DOHH2 (cell line): ENCODE data around the gene WFS1.

Experiments
- H3F3A ChIP-seq: fragments of 200-600 bp; sonication (generic), shearing (Covaris generic); 2 replicates; pipeline ENCODE4 v1.6.0; 2016; ENCODE audit warnings: antibody characterized with exemption, mild to moderate bottlenecking; ENCODE audit not compliant: control insufficient read depth, insufficient read depth
- H3K27ac ChIP-seq: fragments of 200-600 bp; sonication (generic); 2 replicates; pipeline ENCODE4 v1.5.1; 2014; ENCODE audit warnings: low read depth, mild to moderate bottlenecking, low read length, moderate library complexity
- H3K27me3 ChIP-seq: fragments of 200-600 bp; sonication (generic); 2 replicates; pipeline ENCODE4 v1.6.1; 2014; ENCODE audit warnings: mild to moderate bottlenecking, low read length, mixed read lengths; ENCODE audit not compliant: control insufficient read depth
- H3K36me3 ChIP-seq: fragments of 200-600 bp; sonication (generic); 2 replicates; pipeline ENCODE4 v1.6.1; 2014; ENCODE audit warnings: mild to moderate bottlenecking, low read length, moderate library complexity, mixed read lengths; ENCODE audit not compliant: control insufficient read depth
- H3K4me1 ChIP-seq: fragments of 200-600 bp; sonication (generic); 2 replicates; pipeline ENCODE4 v1.6.1; 2014; ENCODE audit warnings: mild to moderate bottlenecking, low read length, mixed read lengths; ENCODE audit not compliant: control insufficient read depth
- H3K4me2 ChIP-seq: fragments of 200-600 bp; sonication (generic); 2 replicates; pipeline ENCODE4 v1.6.0; 2014; ENCODE audit warnings: mild to moderate bottlenecking, low read length, moderate library complexity
- H3K4me3 ChIP-seq: fragments of 200-600 bp; sonication (generic); 2 replicates; pipeline ENCODE4 v1.5.1; 2014; ENCODE audit warnings: mild to moderate bottlenecking, low read length, mixed read lengths
- H3K79me2 ChIP-seq: fragments of 200-600 bp; sonication (generic); 2 replicates; pipeline ENCODE4 v1.6.1; 2014; ENCODE audit warnings: mild to moderate bottlenecking, low read length, mixed read lengths; ENCODE audit not compliant: control insufficient read depth
- H3K9me2 ChIP-seq: fragments of 200-600 bp; sonication (generic); replicated peaks from 2 replicates; pipeline ENCODE4 v1.6.1; 2014; ENCODE audit warnings: mild to moderate bottlenecking, low read length, mixed read lengths; ENCODE audit not compliant: control insufficient read depth
- H3K9me3 ChIP-seq: fragments of 200-600 bp; sonication (generic); 2 replicates; pipeline ENCODE4 v1.6.1; 2014; ENCODE audit warnings: antibody characterized with exemption, low read length, mixed read lengths; ENCODE audit not compliant: control insufficient read depth, insufficient read depth
- H4K20me1 ChIP-seq: fragments of 200-600 bp; sonication (generic); 2 replicates; pipeline ENCODE4 v1.6.0; 2014; ENCODE audit warnings: low read depth, mild to moderate bottlenecking, antibody characterized with exemption, low read length, moderate library complexity; ENCODE audit not compliant: control insufficient read depth, insufficient read depth
- EZH2phosphoT487 ChIP-seq: fragments of 200-600 bp; sonication (generic); IDR thresholded peaks from 2 replicates; pipeline ENCODE4 v1.6.1; 2017; ENCODE audit warnings: borderline replicate concordance, mild to moderate bottlenecking, antibody characterized with exemption, low read length, moderate library complexity, mixed read lengths
- TF ChIP-seq, protein P1 (sequence below): fragments of 200-600 bp; sonication (generic); IDR thresholded peaks from one replicate; pipeline ENCODE4 v1.5.1; 2014; ENCODE audit warnings: antibody characterized with exemption, mild to moderate bottlenecking, low read depth, low read length; ENCODE audit not compliant: poor library complexity, severe bottlenecking

WFS1 gene

DNA sequence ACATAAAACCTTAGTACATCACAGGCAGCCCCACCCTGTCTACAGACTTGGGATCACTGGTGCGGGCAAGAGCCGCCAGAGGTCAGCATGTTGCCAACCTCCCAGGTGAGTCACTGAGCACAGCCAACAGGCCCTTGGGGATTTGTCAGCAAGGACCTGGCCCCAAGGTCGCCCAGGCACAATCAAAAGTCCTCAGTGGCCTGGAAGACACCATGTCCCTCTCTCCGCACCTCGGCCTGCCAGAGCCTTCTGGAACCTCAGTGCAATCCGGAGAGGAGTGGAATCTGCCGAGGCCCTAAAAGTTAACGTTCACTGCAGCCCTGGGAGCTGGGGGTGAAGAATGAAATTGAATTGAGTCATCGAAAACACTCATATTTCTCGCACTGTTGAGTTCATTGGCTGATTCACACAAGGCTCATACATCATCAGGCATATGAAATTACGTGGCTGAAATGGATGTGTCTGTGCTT is 74.3 kb downstream of the WFS1 start:
- no peaks in the 10 kb centered on the region for H4K20me1 ChIP-seq
- no peaks in the 10 kb centered on the region for H3K4me1 ChIP-seq
- no peaks in the 10 kb centered on the region for H3K79me2 ChIP-seq
- no peaks in the 10 kb centered on the region for H3K9me3 ChIP-seq
- H3K27me3 ChIP-seq, result no peaks in the 10 kb centered on the region
- no peaks in the 10 kb centered on the region for H3F3A ChIP-seq
- H3K4me3 ChIP-seq, result no peak overlapping the region
- no peak overlapping the region for H3K4me2 ChIP-seq
- no peaks in the 10 kb centered on the region for H3K9me2 ChIP-seq
- no peak overlapping the region for H3K27ac ChIP-seq
- no peaks in the 10 kb centered on the region for H3K36me3 ChIP-seq
- TF ChIP-seq, protein P1, sequence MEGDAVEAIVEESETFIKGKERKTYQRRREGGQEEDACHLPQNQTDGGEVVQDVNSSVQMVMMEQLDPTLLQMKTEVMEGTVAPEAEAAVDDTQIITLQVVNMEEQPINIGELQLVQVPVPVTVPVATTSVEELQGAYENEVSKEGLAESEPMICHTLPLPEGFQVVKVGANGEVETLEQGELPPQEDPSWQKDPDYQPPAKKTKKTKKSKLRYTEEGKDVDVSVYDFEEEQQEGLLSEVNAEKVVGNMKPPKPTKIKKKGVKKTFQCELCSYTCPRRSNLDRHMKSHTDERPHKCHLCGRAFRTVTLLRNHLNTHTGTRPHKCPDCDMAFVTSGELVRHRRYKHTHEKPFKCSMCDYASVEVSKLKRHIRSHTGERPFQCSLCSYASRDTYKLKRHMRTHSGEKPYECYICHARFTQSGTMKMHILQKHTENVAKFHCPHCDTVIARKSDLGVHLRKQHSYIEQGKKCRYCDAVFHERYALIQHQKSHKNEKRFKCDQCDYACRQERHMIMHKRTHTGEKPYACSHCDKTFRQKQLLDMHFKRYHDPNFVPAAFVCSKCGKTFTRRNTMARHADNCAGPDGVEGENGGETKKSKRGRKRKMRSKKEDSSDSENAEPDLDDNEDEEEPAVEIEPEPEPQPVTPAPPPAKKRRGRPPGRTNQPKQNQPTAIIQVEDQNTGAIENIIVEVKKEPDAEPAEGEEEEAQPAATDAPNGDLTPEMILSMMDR, result no peak
- no peak for TF ChIP-seq EZH2phosphoT487

DNA sequence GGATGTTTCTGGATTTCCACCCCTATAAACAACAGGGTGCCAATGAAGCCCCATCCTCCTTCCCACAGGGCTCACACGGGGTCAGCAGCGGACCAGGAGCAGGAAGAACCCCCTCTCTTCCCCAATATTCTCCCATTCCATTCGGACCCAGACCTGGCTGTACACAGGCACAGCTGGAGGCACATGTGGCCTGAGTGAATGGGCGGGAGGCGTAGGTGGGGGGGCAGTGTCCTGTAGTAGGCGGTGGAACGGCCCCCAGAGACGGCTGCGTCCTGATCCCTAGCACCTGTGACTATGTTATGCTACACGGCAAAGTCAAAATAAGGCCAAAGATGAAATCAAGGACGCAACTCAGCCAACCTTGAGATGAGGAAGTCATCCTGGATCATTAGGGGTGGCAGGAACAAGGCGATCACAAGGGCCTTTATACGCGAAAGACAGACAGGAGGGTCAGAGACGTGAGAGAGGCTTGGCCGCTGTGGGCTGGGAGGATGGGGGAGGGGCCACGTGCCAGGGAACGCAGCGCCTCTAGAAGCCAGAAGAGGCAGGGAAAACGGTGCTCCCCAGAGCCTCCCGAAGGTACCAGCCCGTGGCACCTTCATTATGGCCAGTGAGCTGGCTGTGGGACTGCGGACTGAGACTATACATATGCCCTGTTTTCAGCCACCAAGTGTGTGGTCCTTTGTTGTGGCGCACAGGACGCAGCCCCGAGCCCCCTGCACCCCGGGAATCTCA is 75.6 kb downstream of the WFS1 start:
- Histone ChIP-seq H3K4me2 (no peak overlapping the region), H3K36me3 (no peaks in the 10 kb centered on the region), H3K27me3 (no peaks in the 10 kb centered on the region), H3K27ac (no peak overlapping the region), H3F3A (no peaks in the 10 kb centered on the region), H4K20me1 (no peaks in the 10 kb centered on the region), H3K4me1 (no peaks in the 10 kb centered on the region), H3K4me3 (no peak overlapping the region), H3K9me3 (no peaks in the 10 kb centered on the region), H3K9me2 (no peaks in the 10 kb centered on the region), H3K79me2 (no peaks in the 10 kb centered on the region)
- TF ChIP-seq, protein P1, result no peak
- TF ChIP-seq EZH2phosphoT487, result no peak

DNA sequence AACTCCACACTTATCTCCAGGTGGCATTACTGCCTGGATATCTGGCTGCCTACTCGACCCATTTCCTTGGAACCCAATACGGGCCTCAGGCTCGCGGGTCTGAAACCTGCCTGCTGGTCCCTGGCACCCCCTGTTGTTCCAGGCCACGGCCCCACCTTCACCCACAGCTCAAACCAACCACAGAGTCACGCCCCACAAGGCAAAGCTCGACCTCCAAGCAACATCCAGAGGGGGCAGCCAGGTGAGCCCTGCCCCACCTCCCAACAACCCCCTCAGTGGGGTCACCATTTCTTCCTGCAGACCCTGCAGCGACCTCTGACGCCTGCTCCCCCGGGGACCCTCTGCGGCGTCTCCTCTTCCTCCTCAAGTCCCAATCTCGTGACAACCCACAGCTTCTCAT is 76.2 kb downstream of the WFS1 start:
- TF ChIP-seq, protein P1, result no peak
- no peak for TF ChIP-seq EZH2phosphoT487
- no peaks in the 10 kb centered on the region for H3K9me2 ChIP-seq
- no peaks in the 10 kb centered on the region for H3K9me3 ChIP-seq
- H3K27me3 ChIP-seq, result no peaks in the 10 kb centered on the region
- H3K27ac ChIP-seq, result no peak overlapping the region
- H3K79me2 ChIP-seq, result no peaks in the 10 kb centered on the region
- H3K36me3 ChIP-seq, result no peaks in the 10 kb centered on the region
- no peaks in the 10 kb centered on the region for H4K20me1 ChIP-seq
- H3F3A ChIP-seq, result no peaks in the 10 kb centered on the region
- no peak overlapping the region for H3K4me3 ChIP-seq
- H3K4me2 ChIP-seq, result no peak overlapping the region
- no peaks in the 10 kb centered on the region for H3K4me1 ChIP-seq
